Activated CD8-positive, alpha-beta memory T cell treated with anti-CD3 and anti-CD28 coated beads, Interleukin-2, amount 50 U/mL, for 1 hour (primary cell): ENCODE results near the gene ARMH1.
"Not testable (repeated sequence)": the region's sequence is repeated elsewhere in the genome, so short reads cannot be mapped to it uniquely, and the experiment has no call there.

Experiments used
- DNase-seq: peaks from one replicate; pipeline ENCODE4 v3.0.0-alpha.2; 2020; ENCODE audit errors: extremely low read depth

ARMH1 gene

GRCh38 chr1:44644806-44645205 lies 29.7 kb upstream of the ARMH1 start:
- DNase-seq = no peak

- DNase-seq = no peak
Observed at GRCh38 chr1:44645476-44646244, 28.9 kb upstream of the ARMH1 start.

GRCh38 chr1:44646261-44647110 lies 28.0 kb upstream of the ARMH1 start:
- no peak for DNase-seq

GRCh38 chr1:44647896-44648295 lies 26.6 kb upstream of the ARMH1 start:
- no peak for DNase-seq

GRCh38 chr1:44648529-44649250 lies 25.8 kb upstream of the ARMH1 start:
- no peak for DNase-seq

GRCh38 chr1:44649788-44650158 lies 24.7 kb upstream of the ARMH1 start:
- no peak for DNase-seq

- DNase-seq = no peak
Observed at GRCh38 chr1:44650159-44650831, 24.2 kb upstream of the ARMH1 start.

GRCh38 chr1:44651069-44651468 lies 23.4 kb upstream of the ARMH1 start:
- no peak for DNase-seq

- no peak for DNase-seq
Observed at GRCh38 chr1:44652445-44653106, 21.9 kb upstream of the ARMH1 start.

GRCh38 chr1:44653107-44653964 lies 21.2 kb upstream of the ARMH1 start:
- DNase-seq = no peak

GRCh38 chr1:44654621-44655187 lies 19.8 kb upstream of the ARMH1 start:
- DNase-seq = no peak

GRCh38 chr1:44655609-44656008 lies 18.9 kb upstream of the ARMH1 start:
- no peak for DNase-seq

GRCh38 chr1:44659566-44659965 lies 14.9 kb upstream of the ARMH1 start:
- no peak for DNase-seq

- no peak for DNase-seq
Observed at GRCh38 chr1:44660176-44660575, 14.3 kb upstream of the ARMH1 start.

GRCh38 chr1:44661781-44662682 lies 12.5 kb upstream of the ARMH1 start:
- DNase-seq = no peak

- no peak for DNase-seq
Observed at GRCh38 chr1:44662683-44663030, 11.9 kb upstream of the ARMH1 start.

- no peak for DNase-seq
Observed at GRCh38 chr1:44663417-44663816, 11.1 kb upstream of the ARMH1 start.

GRCh38 chr1:44664730-44665370 lies 9.7 kb upstream of the ARMH1 start:
- DNase-seq = no peak

- DNase-seq = not testable (repeated sequence)
Observed at GRCh38 chr1:44666719-44667118, 7.8 kb upstream of the ARMH1 start.
